22Rv1 (cell line): ENCODE results near the gene GGA1.

Experiments
- H3K27ac ChIP-seq: fragments of 450-650 bp; 2 replicates; pipeline ENCODE4 v1.5.1; 2017
- ZFX ChIP-seq: fragments of 450-650 bp; IDR thresholded peaks from 2 replicates; pipeline ENCODE4 v1.6.1; 2017; ENCODE audit warnings: antibody characterized with exemption, borderline replicate concordance
- TF ChIP-seq, protein P1 (sequence below): fragments of 450-650 bp; IDR thresholded peaks from 2 replicates; pipeline ENCODE4 v1.5.1; 2017; ENCODE audit warnings: mild to moderate bottlenecking

Gene GGA1

DNA sequence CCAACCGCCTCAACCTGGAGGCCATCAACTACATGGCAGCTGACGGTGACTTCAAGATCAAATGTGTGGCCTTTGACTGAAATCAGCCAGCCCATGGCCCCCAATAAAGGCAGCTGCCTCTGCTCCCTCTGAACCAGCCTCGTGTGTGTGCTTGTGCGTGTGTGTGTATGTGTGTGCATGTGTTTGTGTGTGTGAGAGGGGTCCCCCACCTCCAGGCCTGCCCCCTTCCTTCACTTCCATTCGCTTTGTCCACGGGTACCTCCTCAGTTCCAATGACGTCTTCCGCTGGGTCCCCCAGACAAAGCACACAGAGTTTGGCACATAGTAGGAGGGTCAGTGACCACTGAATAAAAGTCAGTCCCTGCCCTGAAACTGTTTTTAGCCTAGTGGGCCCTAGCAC is 71.0 kb downstream of the GGA1 start:
- TF ChIP-seq, protein P1, sequence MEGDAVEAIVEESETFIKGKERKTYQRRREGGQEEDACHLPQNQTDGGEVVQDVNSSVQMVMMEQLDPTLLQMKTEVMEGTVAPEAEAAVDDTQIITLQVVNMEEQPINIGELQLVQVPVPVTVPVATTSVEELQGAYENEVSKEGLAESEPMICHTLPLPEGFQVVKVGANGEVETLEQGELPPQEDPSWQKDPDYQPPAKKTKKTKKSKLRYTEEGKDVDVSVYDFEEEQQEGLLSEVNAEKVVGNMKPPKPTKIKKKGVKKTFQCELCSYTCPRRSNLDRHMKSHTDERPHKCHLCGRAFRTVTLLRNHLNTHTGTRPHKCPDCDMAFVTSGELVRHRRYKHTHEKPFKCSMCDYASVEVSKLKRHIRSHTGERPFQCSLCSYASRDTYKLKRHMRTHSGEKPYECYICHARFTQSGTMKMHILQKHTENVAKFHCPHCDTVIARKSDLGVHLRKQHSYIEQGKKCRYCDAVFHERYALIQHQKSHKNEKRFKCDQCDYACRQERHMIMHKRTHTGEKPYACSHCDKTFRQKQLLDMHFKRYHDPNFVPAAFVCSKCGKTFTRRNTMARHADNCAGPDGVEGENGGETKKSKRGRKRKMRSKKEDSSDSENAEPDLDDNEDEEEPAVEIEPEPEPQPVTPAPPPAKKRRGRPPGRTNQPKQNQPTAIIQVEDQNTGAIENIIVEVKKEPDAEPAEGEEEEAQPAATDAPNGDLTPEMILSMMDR = no peak
- no peak for TF ChIP-seq ZFX
- H3K27ac ChIP-seq = peak overlapping the region; percentile 13; the same call in 1 of the 2 replicates

DNA sequence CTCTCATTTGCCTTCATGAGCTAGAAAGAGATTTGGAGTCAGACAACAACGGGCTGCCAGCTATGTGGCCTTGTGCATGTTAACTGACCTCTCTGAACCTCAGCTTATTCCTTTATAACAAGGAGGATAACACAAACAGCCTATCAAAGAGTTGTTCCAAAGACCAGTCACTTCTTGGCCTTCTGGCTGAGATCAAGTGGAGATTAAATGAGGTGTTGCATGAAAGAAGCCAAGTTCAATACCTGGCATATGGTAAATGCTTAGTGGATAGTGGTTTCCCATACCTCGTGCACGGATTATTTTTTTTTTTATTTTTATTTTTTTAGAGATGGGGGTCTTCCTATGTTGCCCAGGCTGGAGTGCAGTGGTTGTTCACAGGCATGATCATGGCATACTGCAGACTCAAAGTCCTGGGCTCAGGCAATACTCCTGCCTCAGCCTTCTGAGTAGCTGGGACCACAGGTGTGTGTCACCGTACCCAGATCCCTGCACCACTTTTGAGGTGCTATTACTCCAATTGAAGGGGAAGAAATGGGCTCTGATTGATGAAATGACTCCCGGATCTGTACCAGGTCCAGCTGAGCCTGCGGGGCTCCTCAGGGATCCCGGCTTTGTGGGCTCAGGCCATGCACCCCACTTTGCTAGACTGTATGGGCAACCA is 71.7 kb downstream of the GGA1 start:
- TF ChIP-seq, protein P1 = no peak
- no peak for TF ChIP-seq ZFX
- H3K27ac ChIP-seq = peak overlapping the region; percentile 13; the same call in 1 of the 2 replicates

DNA sequence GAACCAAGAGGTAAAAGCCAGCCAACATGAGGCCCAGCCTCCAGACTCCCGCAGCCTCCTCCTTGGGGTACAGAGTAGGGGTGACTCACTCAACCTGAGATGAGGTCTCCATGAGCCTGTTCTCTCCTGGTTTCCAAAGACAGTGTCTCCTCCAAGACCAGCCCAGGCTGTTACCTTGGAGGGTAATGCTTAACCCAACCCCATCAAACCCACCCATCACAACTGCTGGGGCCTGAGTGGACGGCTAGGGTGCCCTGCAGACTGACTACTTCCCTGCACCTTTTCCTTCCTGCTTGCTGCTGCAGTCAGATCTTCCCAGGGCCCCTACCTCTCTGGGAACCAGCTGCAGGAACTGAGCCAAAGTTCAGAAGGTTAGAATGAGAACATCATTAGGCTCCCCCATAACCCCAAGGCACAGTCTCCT is 72.4 kb downstream of the GGA1 start:
- H3K27ac ChIP-seq = no peak overlapping the region
- TF ChIP-seq, protein P1 = no peak
- no peak for TF ChIP-seq ZFX

DNA sequence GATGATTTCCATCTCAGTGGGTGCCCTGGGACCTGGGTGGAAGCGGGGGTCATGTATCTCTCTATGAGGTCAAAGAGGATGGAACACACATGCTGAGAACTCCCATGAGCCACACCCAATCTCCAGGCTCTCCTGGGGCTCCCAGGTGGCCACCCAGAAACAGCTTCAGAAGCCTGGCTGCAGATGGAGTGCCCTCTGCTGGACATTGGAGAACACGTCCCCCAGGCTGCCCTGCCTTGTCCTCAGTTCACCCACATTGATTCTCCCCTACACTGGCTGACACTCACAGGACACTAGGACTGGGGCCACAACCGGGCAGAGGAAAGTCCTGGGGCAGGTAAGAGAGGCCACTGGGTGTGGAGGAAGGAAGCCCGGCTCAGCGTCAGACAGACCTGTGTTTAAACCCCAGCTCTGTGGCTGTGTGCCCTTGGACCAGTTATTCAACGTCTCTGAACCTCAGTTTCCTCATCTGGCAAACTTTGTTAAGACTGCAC is 73.0 kb downstream of the GGA1 start:
- H3K27ac ChIP-seq = no peak overlapping the region
- TF ChIP-seq ZFX = no peak
- TF ChIP-seq, protein P1 = peak; percentile 92
